Prostate gland (tissue), 2 donors: ENCODE measurements around the gene KHDC1L.

ENCODE experiments used
- POLR2AphosphoS5 ChIP-seq: sonication (generic); formaldehyde crosslinking; IDR thresholded peaks from one replicate; pipeline ENCODE4 v1.6.1; 2017; ENCODE audit warnings: antibody characterized with exemption
- TF ChIP-seq, protein P1 (sequence below), 4 experiments: fragments of 200-600 bp in 2 of 4; fragments of 450-650 bp in 2 of 4; sonication (generic) in 2 of 4; IDR thresholded peaks; 1 replicate in 3 of 4; 2 replicates in 1 of 4; pipeline ENCODE4 v1.5.1; 2016 to 2019; ENCODE audit warnings: antibody characterized with exemption in 4 of 4, mild to moderate bottlenecking in 2 of 4, moderate library complexity in 2 of 4

DNA sequence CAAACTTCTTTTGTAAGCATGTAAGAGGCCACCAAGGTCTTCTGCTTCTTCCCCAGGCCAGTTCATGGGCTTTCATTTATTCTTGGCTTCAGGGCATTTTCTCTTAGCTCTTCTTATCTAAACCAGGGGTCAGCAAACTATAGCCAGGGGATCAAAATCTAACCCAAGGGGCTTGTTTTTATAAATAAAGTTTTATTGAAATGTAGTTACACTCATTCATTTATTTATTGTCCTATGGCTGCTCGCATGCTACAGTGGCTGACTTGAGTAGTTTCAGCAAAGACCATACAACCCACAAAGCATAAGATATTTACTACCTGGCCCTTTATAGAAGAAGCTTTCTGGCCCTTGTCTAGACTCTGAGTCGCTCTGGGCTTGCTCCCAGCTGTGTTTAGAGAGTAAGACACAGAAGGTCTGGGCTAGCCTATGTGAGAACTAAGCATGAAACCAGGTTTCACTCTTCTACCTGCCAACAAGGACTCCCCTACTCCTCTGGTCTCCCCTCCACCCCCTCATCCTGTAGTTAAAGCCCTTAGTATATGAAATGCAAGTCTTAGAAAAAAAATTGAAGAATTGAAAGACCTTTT, 43.2 kb downstream of the KHDC1L start:
- TF ChIP-seq POLR2AphosphoS5, result no peak
- TF ChIP-seq, protein P1, sequence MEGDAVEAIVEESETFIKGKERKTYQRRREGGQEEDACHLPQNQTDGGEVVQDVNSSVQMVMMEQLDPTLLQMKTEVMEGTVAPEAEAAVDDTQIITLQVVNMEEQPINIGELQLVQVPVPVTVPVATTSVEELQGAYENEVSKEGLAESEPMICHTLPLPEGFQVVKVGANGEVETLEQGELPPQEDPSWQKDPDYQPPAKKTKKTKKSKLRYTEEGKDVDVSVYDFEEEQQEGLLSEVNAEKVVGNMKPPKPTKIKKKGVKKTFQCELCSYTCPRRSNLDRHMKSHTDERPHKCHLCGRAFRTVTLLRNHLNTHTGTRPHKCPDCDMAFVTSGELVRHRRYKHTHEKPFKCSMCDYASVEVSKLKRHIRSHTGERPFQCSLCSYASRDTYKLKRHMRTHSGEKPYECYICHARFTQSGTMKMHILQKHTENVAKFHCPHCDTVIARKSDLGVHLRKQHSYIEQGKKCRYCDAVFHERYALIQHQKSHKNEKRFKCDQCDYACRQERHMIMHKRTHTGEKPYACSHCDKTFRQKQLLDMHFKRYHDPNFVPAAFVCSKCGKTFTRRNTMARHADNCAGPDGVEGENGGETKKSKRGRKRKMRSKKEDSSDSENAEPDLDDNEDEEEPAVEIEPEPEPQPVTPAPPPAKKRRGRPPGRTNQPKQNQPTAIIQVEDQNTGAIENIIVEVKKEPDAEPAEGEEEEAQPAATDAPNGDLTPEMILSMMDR (IDR thresholded peaks at IDR 0.05), result no peak
